ENCODE results near the gene TKT. TPM values are rescaled to one million over a fixed set of nuclear protein-coding genes. Genes with fewer than 3 reads are reported as not detected.
A peak's percentile ranks its signal among the peaks of the same experiment; 100 is the strongest.

TKT gene
- polyA plus RNA-seq, 2 of the 4 experiments (the other 2 are of a cell fraction): 628 to 1,457 TPM

- H3K4me1 ChIP-seq: peaks cover 97% of the 10 kb centered on the region
- WGBS (ENCODE audit: missing lambda C conversion rate): 10% methylated on average over 2 of the region's 4 CpGs
These were observed 13.2 kb downstream of the TKT start for GRCh38 chr3:53242642-53243041.

DNA sequence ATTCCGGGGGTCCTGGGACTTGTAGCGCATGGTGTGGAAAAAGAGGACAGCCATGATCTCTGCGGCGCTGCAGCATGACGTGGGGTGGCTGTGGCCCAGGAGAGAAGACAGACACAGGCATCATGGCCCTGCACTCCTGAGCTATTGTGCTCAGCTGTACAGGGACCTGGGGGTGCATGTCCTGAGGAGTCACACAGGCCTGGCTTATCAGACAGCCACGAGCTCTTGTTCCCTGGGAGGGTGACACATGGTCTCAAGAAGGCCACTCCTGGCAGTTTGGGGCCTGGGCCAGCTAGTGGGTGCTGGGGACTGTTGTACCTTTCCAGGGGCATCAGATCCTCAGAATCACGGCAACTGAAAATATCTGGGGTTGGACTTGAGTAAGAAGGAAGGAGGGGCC lies 13.7 kb downstream of the TKT start:
- DNase-seq (ENCODE audit: low read depth in 1 of 2, low spot score in 1 of 2) (no peak), FAIRE-seq (no peak), ATAC-seq (no peak)
- H3K4me3 ChIP-seq: peak overlapping the region; percentile 100; the same call in 2 of the 3 replicates
- peaks cover 97% of the 10 kb centered on the region for H3K4me1 ChIP-seq
- ChIA-PET CTCF (interaction anchor here (1.3 to 4.5 kb wide), 3 partner anchors 8 to 23 kb away, joined by 3 to 12 read pairs (median 4); no protein-coding TSS in a partner anchor), POLR2A (interaction anchor here (0.6 to 1.8 kb wide), 3 partner anchors 10 to 105 kb away, joined by 3 to 4 read pairs (median 3); partner anchors contain the start of genes DCP1A and TKT)
- H3K4me2 ChIP-seq: peak overlapping the region; percentile 74
- TF ChIP-seq NR3C1 (IDR thresholded peaks at IDR 0.05): no peak
- TF ChIP-seq NPAS2 (CRISPR knock-in tag; IDR thresholded peaks at IDR 0.05; ENCODE audit: borderline replicate concordance): no peak
- 0 out of 2 replicates have a peak, but pooled peaks have one; percentile 23 for TF ChIP-seq MAX (IDR thresholded peaks at IDR 0.05)
- TF ChIP-seq RFX5 (IDR thresholded peaks at IDR 0.05): no peak
- TF ChIP-seq RCOR1 (IDR thresholded peaks at IDR 0.05; ENCODE audit: low read depth, low read length): no peak
- TF ChIP-seq FOXS1 (CRISPR knock-in tag; IDR thresholded peaks at IDR 0.05): no peak
- 53% methylated on average over 7 of the region's 7 CpGs for WGBS (ENCODE audit: missing lambda C conversion rate)
- peak overlapping the region; percentile 100 for H3K27ac ChIP-seq
- H3K9me3 ChIP-seq: no peaks in the 10 kb centered on the region

More at GRCh38 chr3:53242642-53243041, 13.2 kb downstream of the TKT start:
- H3K4me3 ChIP-seq: peak overlapping the region; percentile 100
- ChIA-PET CTCF (interaction anchor here (1.7 to 4.5 kb wide), 3 partner anchors 8 to 23 kb away, joined by 4 to 12 read pairs (median 4); no protein-coding TSS in a partner anchor), POLR2A (interaction anchor here (1.8 kb wide), 1 partner anchor 105 kb away, joined by 4 read pairs; the partner anchor contains the start of gene DCP1A)
- peak overlapping the region; percentile 74 for H3K4me2 ChIP-seq
- no peak for ATAC-seq
- H3K9me3 ChIP-seq: no peaks in the 10 kb centered on the region
- H3K27ac ChIP-seq: peak overlapping the region; percentile 100
- no peak for TF ChIP-seq CBX8 (IDR thresholded peaks at IDR 0.05)
- no peak for TF ChIP-seq TFCP2L1 (CRISPR knock-in tag; IDR thresholded peaks at IDR 0.05)
- TF ChIP-seq RNF2 (IDR thresholded peaks at IDR 0.05; ENCODE audit: borderline replicate concordance, low read depth): no peak
- FAIRE-seq: no peak
- no peak for DNase-seq (ENCODE audit: low read depth in 1 of 2, low spot score in 1 of 2)

- FAIRE-seq (no peak), ATAC-seq (no peak), DNase-seq (ENCODE audit: low read depth in 1 of 2, low spot score in 1 of 2) (no peak)
- TF ChIP-seq MAZ (IDR thresholded peaks at IDR 0.05; ENCODE audit: borderline replicate concordance, low read depth, low read length): no peak
- TF ChIP-seq MAX (IDR thresholded peaks at IDR 0.05): no peak
- no peak for TF ChIP-seq NPAS2 (CRISPR knock-in tag; IDR thresholded peaks at IDR 0.05; ENCODE audit: borderline replicate concordance)
- no peak for TF ChIP-seq ZFP36 (IDR thresholded peaks at IDR 0.05; ENCODE audit: borderline replicate concordance, partially characterized antibody)
- no peak for TF ChIP-seq USF2 (IDR thresholded peaks at IDR 0.05)
- no peak for TF ChIP-seq NR3C1 (IDR thresholded peaks at IDR 0.05)
- TF ChIP-seq HES2 (IDR thresholded peaks at IDR 0.05): no peak
- TF ChIP-seq CHD2 (IDR thresholded peaks at IDR 0.05; ENCODE audit: low read length, partially characterized antibody): no peak
- no peak for TF ChIP-seq FOSB (CRISPR knock-in tag; IDR thresholded peaks at IDR 0.05)
- TF ChIP-seq SMC3 (IDR thresholded peaks at IDR 0.05): no peak
- Histone ChIP-seq H3K9me3 (no peaks in the 10 kb centered on the region), H3K27ac (peak overlapping the region; percentile 100), H3K4me2 (peak overlapping the region; percentile 74), H3K4me3 (peak overlapping the region; percentile 100), H3K4me1 (peaks cover 97% of the 10 kb centered on the region)
- 42% methylated on average over 9 of the region's 28 CpGs for WGBS (ENCODE audit: missing lambda C conversion rate)
- ChIA-PET POLR2A (interaction anchor here (0.6 to 0.9 kb wide), 2 partner anchors 11 to 15 kb away, joined by 3 read pairs; partner anchors contain the start of gene TKT), CTCF (interaction anchor here (0.5 to 4.5 kb wide), 6 partner anchors 9 to 469 kb away, joined by 3 to 12 read pairs (median 4); no protein-coding TSS in a partner anchor)
These were observed 14.5 kb downstream of the TKT start for GRCh38 chr3:53240989-53241972.

Data from A549 (cell line).